ENCODE measurements around the gene SNX18.

The SNX18 gene

DNA sequence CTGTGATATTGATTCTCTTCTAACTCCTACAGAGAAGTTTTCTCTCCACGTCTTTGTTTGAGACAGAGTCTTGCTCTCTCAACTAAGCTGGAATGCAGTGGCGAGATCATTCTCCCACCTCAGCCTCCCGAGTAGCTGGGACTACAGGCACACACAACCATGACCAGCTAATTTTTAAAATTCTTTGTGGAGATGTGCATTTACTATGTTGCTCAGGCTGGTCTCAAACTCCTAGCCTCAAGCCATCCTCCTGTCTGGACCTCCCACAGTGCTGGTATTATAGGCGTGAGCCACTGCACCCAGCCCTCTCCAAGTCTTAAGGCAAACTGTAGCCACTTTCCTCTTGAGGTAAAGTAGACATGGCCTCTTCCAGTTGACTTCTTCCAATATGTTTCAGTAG, 72.2 kb downstream of the SNX18 start:
- DNase-seq = no peak

DNA sequence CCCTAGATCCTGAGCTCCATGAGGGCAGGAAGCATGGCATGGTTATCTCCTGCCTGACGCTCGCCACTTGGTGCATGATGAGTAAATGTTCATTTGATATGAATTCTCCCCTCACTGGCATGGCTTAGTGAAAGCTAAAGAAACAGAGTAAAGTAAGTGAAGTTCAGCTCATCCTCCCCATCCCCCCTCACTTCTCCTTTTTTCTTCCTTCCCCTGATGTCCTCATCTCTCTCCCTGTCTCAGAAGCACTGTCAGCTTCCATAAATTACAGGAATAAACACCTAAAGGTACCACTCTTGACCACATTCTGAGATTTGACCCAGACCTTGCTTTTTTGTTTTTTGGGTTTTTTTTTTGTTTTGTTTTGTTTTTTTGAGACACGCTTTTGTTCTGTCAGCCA, 73.3 kb downstream of the SNX18 start:
- DNase-seq = no peak

DNA sequence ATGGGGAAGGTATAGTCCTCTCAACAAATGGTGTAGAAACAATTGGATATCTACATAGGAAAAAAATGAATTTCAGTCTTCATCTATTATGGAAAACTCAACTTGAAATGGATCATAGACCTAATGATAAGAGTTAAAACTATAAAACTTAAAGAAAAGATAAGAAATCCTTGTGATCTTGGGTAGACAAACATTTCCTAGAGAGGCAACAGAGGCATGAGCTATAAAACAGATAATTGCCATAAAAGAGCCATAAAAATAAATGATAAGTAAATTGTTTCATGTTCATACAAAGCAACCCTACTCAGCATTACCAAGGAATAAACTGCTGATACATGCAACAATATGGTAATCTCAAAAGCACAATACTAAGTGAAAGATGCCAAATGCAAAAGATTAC, 76.2 kb downstream of the SNX18 start:
- DNase-seq = no peak

DNA sequence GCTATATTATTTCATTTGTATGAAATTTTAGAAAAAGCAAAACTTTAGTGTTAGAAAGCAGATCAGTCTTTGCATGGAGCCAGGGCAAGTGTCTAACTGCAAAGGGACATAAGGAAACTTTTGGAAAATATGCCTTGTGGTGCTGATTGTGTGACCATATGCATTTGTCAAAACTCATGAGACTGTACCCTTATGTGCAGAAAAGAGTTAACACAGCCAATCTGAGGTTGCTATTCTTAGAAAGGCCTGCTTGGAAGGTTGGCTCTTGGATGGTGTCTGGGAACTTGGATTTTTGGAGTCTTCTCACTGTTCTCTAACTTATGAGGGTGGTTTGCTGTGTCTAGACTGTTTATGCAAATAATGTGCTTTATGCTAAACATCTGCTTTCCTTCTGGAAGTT, 76.6 kb downstream of the SNX18 start:
- DNase-seq = no peak

DNA sequence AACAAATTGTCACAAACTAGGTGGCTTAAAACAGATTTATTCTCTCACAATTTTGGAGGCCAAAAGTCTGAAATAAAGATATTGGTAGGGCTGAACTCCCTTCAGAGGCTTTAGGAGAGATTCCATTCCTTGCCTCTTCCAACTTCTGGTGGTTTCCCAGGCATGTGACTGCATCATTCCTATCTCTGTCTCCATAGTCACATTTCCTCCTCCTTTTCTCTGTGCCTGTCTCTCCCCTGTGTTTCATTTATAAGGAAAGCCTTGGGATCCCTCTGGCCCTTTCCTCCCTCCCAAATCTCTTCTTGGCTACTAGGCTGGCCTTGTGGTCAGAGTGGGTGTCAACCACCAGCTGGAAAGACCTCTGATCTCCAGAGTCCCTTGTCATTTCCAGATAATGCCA, 78.2 kb downstream of the SNX18 start:
- DNase-seq = peak; percentile 32

Data from fibroblast of skin of right quadriceps (primary cell).